ENCODE measurements around the gene SLC38A11.

GRCh38 chr2:164913011-164913410 lies 42.3 kb downstream of the SLC38A11 start:
- TF ChIP-seq CTCF (optimal IDR thresholded peaks at IDR 0.05 in 1 of 3, IDR thresholded peaks at IDR 0.05 in 1 of 3, conservative IDR thresholded peaks at IDR 0.05 in 1 of 3; ENCODE audit: extremely low read depth in 1 of 3, insufficient read depth in 2 of 3, low read length in 3 of 3) = no peak
- no peak for TF ChIP-seq EZH2 (IDR thresholded peaks at IDR 0.05; ENCODE audit: low read length)

Measured in keratinocyte (primary cell).